Ishikawa (cell line): ENCODE data around the gene DNAH3.
A peak's percentile ranks its signal among the peaks of the same experiment; 100 is the strongest.

Experiments
- CEBPB ChIP-seq: IDR thresholded peaks from 2 replicates; pipeline ENCODE4 v1.6.1; 2012
- CREB1 ChIP-seq: IDR thresholded peaks from 2 replicates; pipeline ENCODE4 v1.6.1; 2012; ENCODE audit warnings: low read depth
- EGR1 ChIP-seq: IDR thresholded peaks from 2 replicates; pipeline ENCODE4 v1.6.1; 2012
- EP300 ChIP-seq: IDR thresholded peaks from 2 replicates; pipeline ENCODE4 v1.6.1; 2012; ENCODE audit warnings: borderline replicate concordance
- FOXM1 ChIP-seq: IDR thresholded peaks from 2 replicates; pipeline ENCODE4 v1.6.1; 2012; ENCODE audit warnings: low read depth, borderline replicate concordance
- MAX ChIP-seq: IDR thresholded peaks from 2 replicates; pipeline ENCODE4 v1.6.1; 2012
- NFIC ChIP-seq: IDR thresholded peaks from 2 replicates; pipeline ENCODE4 v1.6.1; 2012
- RAD21 ChIP-seq: IDR thresholded peaks from 2 replicates; pipeline ENCODE4 v1.6.1; 2012; ENCODE audit warnings: low read depth
- REST ChIP-seq: IDR thresholded peaks from 2 replicates; pipeline ENCODE4 v1.6.1; 2012; ENCODE audit warnings: low read depth, mild to moderate bottlenecking
- TAF1 ChIP-seq: IDR thresholded peaks from 2 replicates; pipeline ENCODE4 v1.6.1; 2012; ENCODE audit warnings: low read depth, mild to moderate bottlenecking
- TCF12 ChIP-seq: IDR thresholded peaks from 2 replicates; pipeline ENCODE4 v1.6.1; 2012; ENCODE audit warnings: low read depth
- TEAD4 ChIP-seq: IDR thresholded peaks from 2 replicates; pipeline ENCODE4 v1.6.1; 2012
- USF1 ChIP-seq: IDR thresholded peaks from 2 replicates; pipeline ENCODE4 v1.6.1; 2012
- YY1 ChIP-seq: IDR thresholded peaks from 2 replicates; pipeline ENCODE4 v1.6.1; 2012; ENCODE audit warnings: low read depth
- ZBTB7A ChIP-seq: IDR thresholded peaks from 2 replicates; pipeline ENCODE4 v1.6.1; 2012; ENCODE audit warnings: low read depth

Gene DNAH3

GRCh38 chr16:20949660-20950059, 201.0 kb downstream of the DNAH3 start:
- TF ChIP-seq TCF12, result no peak
- no peak for TF ChIP-seq TEAD4
- TF ChIP-seq RAD21, result no peak
- TF ChIP-seq USF1, result no peak
- TF ChIP-seq CEBPB, result no peak

GRCh38 chr16:20948444-20948843, 202.2 kb downstream of the DNAH3 start:
- TF ChIP-seq MAX (no peak), YY1 (no peak), RAD21 (no peak), NFIC (no peak), USF1 (no peak), REST (no peak), EP300 (no peak), CEBPB (no peak), TAF1 (no peak), FOXM1 (no peak), ZBTB7A (no peak), EGR1 (no peak), CREB1 (no peak), TEAD4 (no peak), TCF12 (no peak)

GRCh38 chr16:20946015-20946629, 204.5 kb downstream of the DNAH3 start:
- TF ChIP-seq TAF1, result no peak
- no peak for TF ChIP-seq MAX
- no peak for TF ChIP-seq NFIC
- TF ChIP-seq EGR1, result no peak
- no peak for TF ChIP-seq CREB1

GRCh38 chr16:20944861-20945574, 205.6 kb downstream of the DNAH3 start:
- TF ChIP-seq FOXM1, result no peak
- TF ChIP-seq RAD21, result peak; percentile 11; the same call in 1 of the 2 replicates
- TF ChIP-seq TAF1, result no peak

- TF ChIP-seq YY1 (no peak), TAF1 (no peak), FOXM1 (no peak), CREB1 (no peak), EP300 (no peak), REST (no peak), RAD21 (no peak), TCF12 (no peak), USF1 (no peak), ZBTB7A (no peak)
Observed at GRCh38 chr16:20942256-20942655, 208.4 kb downstream of the DNAH3 start.

GRCh38 chr16:20941636-20941926, 209.1 kb downstream of the DNAH3 start:
- TF ChIP-seq NFIC (no peak), FOXM1 (no peak), MAX (no peak), TEAD4 (no peak), YY1 (no peak)
